IPS-18c (cell line): Measurements from ENCODE around the gene LYSMD4.

Experiments
- H3K4me3 ChIP-seq: 2 replicates; pipeline ENCODE4 v1.7.0; 2013; ENCODE audit warnings: low read depth, mild to moderate bottlenecking, low read length, moderate library complexity; ENCODE audit not compliant: insufficient read depth
- H3K9me3 ChIP-seq: one replicate; pipeline ENCODE4 v1.6.1; 2013; ENCODE audit warnings: mild to moderate bottlenecking, low read length, moderate library complexity; ENCODE audit not compliant: control insufficient read depth, insufficient read depth

Gene LYSMD4

DNA sequence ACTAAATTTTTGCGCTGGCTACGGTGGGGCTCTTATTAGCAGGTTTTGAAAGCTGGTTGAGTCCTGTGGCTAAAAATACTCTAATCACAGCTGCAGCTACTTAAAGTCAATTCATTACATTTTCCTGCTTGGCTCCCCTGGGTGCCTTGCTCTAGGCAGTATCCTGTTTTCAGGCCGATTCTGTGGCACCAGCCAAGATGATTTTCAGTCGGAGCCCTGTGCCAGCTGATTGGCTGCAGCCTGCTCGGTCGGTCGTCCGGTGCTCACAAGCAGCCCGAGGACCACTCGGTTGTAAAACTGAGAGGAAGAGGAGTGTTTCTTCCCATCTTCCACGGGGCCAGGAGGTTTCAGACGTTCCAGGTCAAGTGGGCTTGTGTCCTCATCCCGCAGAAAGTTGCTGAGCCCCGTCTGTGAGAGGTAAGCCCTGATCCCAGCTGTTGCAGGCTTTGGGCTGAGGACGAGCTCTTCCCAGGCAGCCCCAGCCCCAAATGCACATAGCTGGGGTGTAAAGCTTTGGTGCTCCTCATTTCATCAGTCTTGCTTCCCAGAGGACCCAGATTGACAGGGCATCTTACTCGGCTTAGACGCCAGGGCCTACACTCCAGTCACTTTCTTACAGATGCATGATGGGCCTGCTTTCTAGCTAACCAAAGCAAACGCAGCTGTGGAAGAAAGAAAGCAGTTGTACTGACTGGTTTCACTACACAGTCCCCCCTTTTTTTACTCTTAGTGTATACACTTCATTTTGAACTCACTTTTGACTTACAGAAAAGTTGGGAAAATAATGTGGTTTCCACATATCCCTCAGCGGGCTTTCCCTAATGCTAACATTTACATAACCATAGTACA lies 15.9 kb downstream of the LYSMD4 start:
- no peak overlapping the region for H3K4me3 ChIP-seq
- H3K9me3 ChIP-seq: no peaks in the 10 kb centered on the region

GRCh38 chr15:99716540-99717095 lies 16.6 kb downstream of the LYSMD4 start:
- no peak overlapping the region for H3K4me3 ChIP-seq
- no peaks in the 10 kb centered on the region for H3K9me3 ChIP-seq

GRCh38 chr15:99712415-99712814 lies 20.8 kb downstream of the LYSMD4 start:
- no peaks in the 10 kb centered on the region for H3K9me3 ChIP-seq

GRCh38 chr15:99711625-99712024 lies 21.6 kb downstream of the LYSMD4 start:
- no peak overlapping the region for H3K4me3 ChIP-seq
- no peaks in the 10 kb centered on the region for H3K9me3 ChIP-seq

More at GRCh38 chr15:99712415-99712814, 20.8 kb downstream of the LYSMD4 start:
- H3K4me3 ChIP-seq: no peak overlapping the region

DNA sequence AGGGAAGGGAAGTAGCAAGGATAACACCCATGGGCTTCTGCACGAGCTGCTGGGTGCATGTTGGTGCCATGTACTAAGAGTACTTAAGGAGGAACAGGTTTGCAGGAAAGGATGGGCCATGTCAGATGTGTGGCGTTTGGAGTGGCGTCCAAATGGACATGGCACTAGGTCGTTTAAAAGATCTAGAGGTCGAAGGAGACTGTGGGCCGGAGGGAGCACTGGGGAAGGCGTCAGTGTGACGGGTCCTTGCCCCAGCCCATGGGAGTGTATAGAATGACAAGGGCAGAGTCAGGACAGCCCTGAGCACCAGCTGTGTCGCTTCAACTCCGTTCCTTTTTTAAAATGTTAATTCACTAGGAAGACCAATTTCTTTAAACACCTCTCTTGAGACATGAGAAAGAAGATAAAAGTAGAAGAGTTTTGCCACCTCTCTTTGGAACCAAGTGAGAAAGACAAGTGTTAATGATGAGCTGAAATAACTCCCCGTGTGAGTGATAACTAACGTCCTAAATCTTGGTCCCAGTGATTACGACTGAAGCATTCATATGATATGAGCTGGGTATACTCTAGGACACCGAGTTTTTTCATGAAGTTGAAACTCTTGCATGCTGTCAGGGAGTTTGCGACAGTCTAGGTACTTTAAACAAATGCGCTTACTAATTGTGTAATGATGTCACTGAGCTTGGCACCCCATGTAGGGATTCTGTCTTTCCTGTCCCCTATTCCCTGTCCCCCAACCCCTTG lies 23.8 kb downstream of the LYSMD4 start:
- Histone ChIP-seq H3K9me3 (no peaks in the 10 kb centered on the region), H3K4me3 (no peak overlapping the region)

GRCh38 chr15:99708563-99708962 lies 24.7 kb downstream of the LYSMD4 start:
- Histone ChIP-seq H3K9me3 (no peaks in the 10 kb centered on the region), H3K4me3 (no peak overlapping the region)

DNA sequence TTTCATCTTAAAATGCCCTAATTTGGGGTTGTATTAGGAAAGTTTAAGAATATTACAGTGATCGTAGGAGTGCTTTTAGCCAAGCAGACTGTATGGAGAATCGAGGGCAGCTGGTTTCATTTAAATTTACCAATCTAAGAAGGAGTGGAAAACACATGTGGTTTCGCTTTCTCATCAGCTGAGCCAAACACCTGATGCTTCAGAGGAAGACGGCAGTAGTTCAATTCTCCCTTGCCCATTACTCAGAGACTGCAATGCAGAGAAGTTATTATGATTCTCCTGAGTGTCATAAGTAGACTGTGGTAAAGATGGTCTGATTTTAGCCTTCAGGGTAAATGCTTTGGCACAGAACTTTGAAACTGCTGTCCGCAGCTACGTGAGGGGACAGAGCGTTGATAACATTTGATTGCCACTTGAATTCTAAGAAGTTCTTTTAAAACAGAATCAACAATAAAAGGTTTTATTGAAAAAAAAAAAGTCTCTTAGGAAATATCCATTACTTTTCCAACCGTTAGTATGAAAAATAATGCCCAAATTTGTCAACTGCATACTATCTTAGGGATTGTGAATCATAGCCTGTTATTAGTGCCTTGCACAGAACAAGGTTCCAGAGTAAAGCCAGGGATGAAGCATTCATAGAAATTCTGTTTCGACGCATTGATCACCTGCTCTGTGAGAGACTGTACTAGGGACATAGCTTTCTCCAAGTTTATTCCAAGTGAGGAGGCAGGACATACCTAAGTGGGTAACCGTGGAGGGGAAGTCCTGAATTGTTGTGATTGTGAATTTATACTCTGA lies 25.6 kb downstream of the LYSMD4 start:
- no peaks in the 10 kb centered on the region for H3K9me3 ChIP-seq
- no peak overlapping the region for H3K4me3 ChIP-seq

DNA sequence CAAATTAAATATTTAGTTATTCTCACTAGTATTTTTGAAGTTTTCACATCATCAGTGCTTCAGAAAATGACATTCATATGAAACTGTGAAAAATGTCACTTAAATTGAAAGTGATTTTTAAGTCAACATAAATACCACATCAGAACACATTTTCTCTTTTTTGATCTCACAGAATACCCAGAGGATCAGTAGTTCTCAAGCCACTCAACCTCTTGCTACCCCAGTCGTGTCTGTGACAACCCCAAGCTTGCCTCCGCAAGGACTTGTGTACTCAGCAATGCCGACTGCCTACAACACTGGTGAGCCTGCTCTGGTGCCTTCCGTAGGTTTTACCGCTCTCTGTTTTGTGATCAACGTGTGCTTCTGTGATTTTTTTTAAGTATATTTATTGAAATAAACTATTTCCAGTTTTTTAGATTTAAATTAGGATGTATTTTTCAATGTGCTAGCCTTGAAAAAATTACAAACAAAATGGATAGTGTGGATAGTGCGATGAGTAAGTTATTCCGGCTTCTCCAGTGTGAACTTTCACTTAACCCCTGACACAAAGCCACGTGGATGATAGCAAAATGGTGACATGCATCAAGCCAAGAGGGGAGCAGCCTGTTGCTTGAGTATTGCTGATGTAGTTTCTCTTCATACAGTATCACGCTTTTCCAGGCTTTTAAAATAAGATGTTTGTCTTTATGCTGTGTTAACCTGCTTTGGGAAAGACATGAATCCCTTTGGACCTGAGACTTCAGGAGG lies 26.5 kb downstream of the LYSMD4 start:
- Histone ChIP-seq H3K9me3 (no peaks in the 10 kb centered on the region), H3K4me3 (no peak overlapping the region)

DNA sequence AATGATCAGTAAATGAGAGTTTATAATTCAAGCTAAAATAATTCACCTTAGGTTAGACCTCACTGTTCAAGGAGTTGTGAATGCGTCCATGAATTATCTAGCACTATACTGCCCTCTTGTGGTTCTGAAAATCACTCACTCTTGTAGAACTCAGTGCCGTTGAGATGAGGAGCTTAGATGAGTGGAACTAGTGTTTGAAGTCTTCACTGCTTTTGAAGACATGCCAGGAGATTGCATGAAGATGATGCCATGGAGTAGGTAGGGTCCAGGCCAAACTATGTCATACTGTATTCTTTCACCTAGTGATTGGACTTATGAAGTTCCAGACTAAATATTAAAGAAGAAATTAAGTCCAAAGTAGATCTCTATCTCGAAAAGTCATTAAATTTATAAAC lies 28.8 kb downstream of the LYSMD4 start:
- Histone ChIP-seq H3K4me3 (no peak overlapping the region), H3K9me3 (no peaks in the 10 kb centered on the region)

DNA sequence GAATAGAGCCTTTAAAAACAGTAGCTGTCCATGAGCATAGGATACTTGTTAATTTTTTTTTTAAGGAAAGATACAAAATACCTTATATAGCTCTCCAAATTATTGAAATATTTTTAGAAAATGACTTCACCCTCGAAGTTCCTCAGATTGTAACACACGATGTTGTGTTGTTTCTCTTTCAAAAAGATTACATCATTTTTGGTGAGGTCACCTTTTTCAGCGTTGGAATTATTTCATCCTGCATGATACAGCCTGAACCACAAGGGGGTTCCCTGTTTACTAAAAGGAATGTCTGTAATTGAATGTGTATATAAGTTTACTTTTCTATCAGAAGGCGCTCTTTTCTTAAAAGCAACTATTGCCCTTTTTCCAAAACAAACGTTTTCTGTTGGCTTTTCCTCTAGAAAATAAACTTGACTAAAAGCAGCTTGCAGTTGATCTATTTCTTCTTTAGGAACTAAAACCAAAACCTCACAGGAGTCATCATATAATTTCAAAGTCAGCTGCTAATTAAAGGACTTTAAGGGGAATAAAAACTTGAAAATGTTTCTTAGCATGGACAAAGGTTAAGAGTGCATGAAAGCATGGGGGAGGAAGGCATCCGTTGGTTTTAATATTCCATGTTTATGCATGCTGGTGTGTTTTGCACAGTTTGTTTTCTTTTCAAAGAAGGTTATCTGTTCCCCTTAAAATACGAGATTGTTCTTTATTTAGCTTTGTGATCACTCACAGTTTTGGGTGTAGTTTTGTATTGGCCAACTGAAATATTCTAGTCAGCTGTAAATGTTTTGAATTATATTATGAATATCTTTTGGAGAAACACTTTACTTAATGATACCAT lies 29.4 kb downstream of the LYSMD4 start:
- Histone ChIP-seq H3K9me3 (no peaks in the 10 kb centered on the region), H3K4me3 (no peak overlapping the region)

GRCh38 chr15:99702895-99703602 lies 30.2 kb downstream of the LYSMD4 start:
- Histone ChIP-seq H3K9me3 (no peaks in the 10 kb centered on the region), H3K4me3 (no peak overlapping the region)

DNA sequence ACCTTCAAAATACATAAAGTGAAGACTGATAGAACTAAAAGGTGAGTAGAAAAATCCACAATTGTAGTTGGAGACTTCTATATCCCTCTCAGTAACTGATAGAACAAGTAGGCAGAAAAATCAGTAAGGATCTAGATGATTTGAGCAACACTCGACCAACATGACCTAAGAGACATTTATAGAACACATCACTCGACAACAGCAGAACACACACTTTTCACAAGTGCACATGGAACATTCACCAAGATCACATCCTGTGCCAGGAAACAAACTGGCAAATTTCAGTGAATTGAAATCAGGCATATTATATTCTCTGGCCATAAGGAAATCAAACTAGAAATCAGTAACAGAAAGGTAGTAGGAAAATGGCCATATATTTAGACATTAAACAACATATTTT lies 37.1 kb downstream of the LYSMD4 start:
- Histone ChIP-seq H3K9me3 (no peaks in the 10 kb centered on the region), H3K4me3 (no peak overlapping the region)

- H3K4me3 ChIP-seq: no peak overlapping the region
Measured at GRCh38 chr15:99692825-99693224, 40.4 kb downstream of the LYSMD4 start.

GRCh38 chr15:99686290-99686689 lies 46.9 kb downstream of the LYSMD4 start:
- no peaks in the 10 kb centered on the region for H3K9me3 ChIP-seq
- H3K4me3 ChIP-seq: no peak overlapping the region

More at GRCh38 chr15:99692825-99693224, 40.4 kb downstream of the LYSMD4 start:
- no peaks in the 10 kb centered on the region for H3K9me3 ChIP-seq

GRCh38 chr15:99683000-99683670 lies 50.1 kb downstream of the LYSMD4 start:
- no peak overlapping the region for H3K4me3 ChIP-seq
- H3K9me3 ChIP-seq: no peaks in the 10 kb centered on the region
